GM21723 (cell line): ENCODE measurements around the gene TNFRSF8.
"Not testable (repeated sequence)": the region's sequence is repeated elsewhere in the genome, so short reads cannot be mapped to it uniquely, and the experiment has no call there.

Source experiments
- ATAC-seq: cut with Tn5 transposase; IDR thresholded peaks from one replicate; pipeline ENCODE4 v1.9.1; 2021; ENCODE audit warnings: mild to moderate bottlenecking, moderate library complexity; ENCODE audit not compliant: unreplicated experiment

The TNFRSF8 gene

GRCh38 chr1:12038356-12039163, 24.5 kb upstream of the TNFRSF8 start:
- ATAC-seq = no peak

GRCh38 chr1:12039164-12039525, 24.0 kb upstream of the TNFRSF8 start:
- ATAC-seq = no peak

GRCh38 chr1:12039824-12040456, 23.2 kb upstream of the TNFRSF8 start:
- ATAC-seq = peak; percentile 53

GRCh38 chr1:12040457-12041051, 22.5 kb upstream of the TNFRSF8 start:
- ATAC-seq = peak; percentile 70

- ATAC-seq = not testable (repeated sequence)
Observed at GRCh38 chr1:12044187-12044877, 18.8 kb upstream of the TNFRSF8 start.

- no peak for ATAC-seq
Observed at GRCh38 chr1:12046749-12047119, 16.4 kb upstream of the TNFRSF8 start.

- ATAC-seq = peak; percentile 36
Observed at GRCh38 chr1:12047120-12047876, 15.8 kb upstream of the TNFRSF8 start.

GRCh38 chr1:12048372-12048771, 14.7 kb upstream of the TNFRSF8 start:
- no peak for ATAC-seq

GRCh38 chr1:12049616-12050015, 13.5 kb upstream of the TNFRSF8 start:
- ATAC-seq = no peak

- ATAC-seq = no peak
Observed at GRCh38 chr1:12051361-12051760, 11.7 kb upstream of the TNFRSF8 start.

- ATAC-seq = peak; percentile 72
Observed at GRCh38 chr1:12052008-12052573, 11.0 kb upstream of the TNFRSF8 start.

GRCh38 chr1:12052997-12053686, 10.0 kb upstream of the TNFRSF8 start:
- ATAC-seq = no peak

GRCh38 chr1:12053752-12054548, 9.2 kb upstream of the TNFRSF8 start:
- peak; percentile 34 for ATAC-seq

GRCh38 chr1:12055259-12055658, 7.8 kb upstream of the TNFRSF8 start:
- no peak for ATAC-seq

- no peak for ATAC-seq
Observed at GRCh38 chr1:12056331-12056841, 6.7 kb upstream of the TNFRSF8 start.

GRCh38 chr1:12057382-12057781, 5.7 kb upstream of the TNFRSF8 start:
- no peak for ATAC-seq

- ATAC-seq = no peak
Observed at GRCh38 chr1:12057940-12058687, 5.0 kb upstream of the TNFRSF8 start.

- ATAC-seq = no peak
Observed at GRCh38 chr1:12059226-12059625, 3.9 kb upstream of the TNFRSF8 start.
